GM12878 (cell line): ENCODE results near the gene HOATZ. TPM values are rescaled to one million over a fixed set of nuclear protein-coding genes. Genes with fewer than 3 reads are reported as not detected.

Experiments
- ATAC-seq: fragments of 200-7000 bp; cut with Tn5 transposase; 3 replicates; pipeline ENCODE4 v1.9.1; 2020; ENCODE audit warnings: mild to moderate bottlenecking, moderate library complexity
- BruUV-seq: library from RNA; stranded (reverse); fragments of 400-500 nt; replicated peaks from 2 replicates; lab custom pipeline; 2021; lab: Mats Ljungman, UMichigan
- CTCF ChIA-PET: fragments of 300-600 bp; sonication (Branson Sonifier 250); formaldehyde crosslinking; extraction: SDS; loops from one replicate; lab custom pipeline; 2021; ENCODE audit warnings: inconsistent platforms; lab: Yijun Ruan, JAX
- POLR2A ChIA-PET: fragments of 350-600 bp; formaldehyde crosslinking; extraction: SDS; loops from one replicate; lab custom pipeline; 2021; ENCODE audit warnings: inconsistent platforms; lab: Charles Lee
- RAD21 ChIA-PET: fragments of 300-600 bp; sonication (Branson Sonifier 250); formaldehyde crosslinking; loops from one replicate; lab custom pipeline; 2023; ENCODE audit warnings: antibody characterized with exemption; ENCODE audit not compliant: unreplicated experiment; lab: Charles Lee
- SMC1A ChIA-PET: fragments of 300-600 bp; sonication (Branson Sonifier 250); formaldehyde crosslinking; loops from one replicate; lab custom pipeline; 2023; ENCODE audit not compliant: unreplicated experiment, uncharacterized antibody; lab: Charles Lee
- DNase-seq: peaks from one replicate; pipeline ENCODE4 v3.0.0-alpha.2; 2011; ENCODE audit warnings: low read depth, low spot score
- FAIRE-seq: peaks from 3 replicates; lab custom pipeline; 2011; peaks lifted over from hg19 to GRCh38; lab: Jason Lieb, UNC
- H2AFZ ChIP-seq: 2 replicates; pipeline ENCODE4 v1.6.0; 2011; ENCODE audit warnings: low read depth, low read length, control low read depth; ENCODE audit not compliant: control insufficient read depth
- H3K27ac ChIP-seq: 2 replicates; pipeline ENCODE4 v1.5.1; 2011; ENCODE audit warnings: control low read depth; ENCODE audit not compliant: control insufficient read depth, insufficient read depth
- H3K27me3 ChIP-seq, 2 experiments: replicated peaks in 1 of 2; 2 replicates each; pipeline versions ENCODE4 v1.6.0 to v1.6.1; 2011; ENCODE audit warnings: low read length in 1 of 2; ENCODE audit not compliant: control insufficient read depth in 2 of 2, insufficient read depth in 2 of 2
- H3K36me3 ChIP-seq, 2 experiments: 2 replicates each; pipeline ENCODE4 v1.5.1; 2011; ENCODE audit warnings: low read length in 1 of 2; ENCODE audit not compliant: control insufficient read depth in 2 of 2, insufficient read depth in 2 of 2
- H3K4me1 ChIP-seq: 2 replicates; pipeline ENCODE4 v1.6.1; 2011; ENCODE audit warnings: mild to moderate bottlenecking, low read length, moderate library complexity, mixed read lengths; ENCODE audit not compliant: control insufficient read depth, insufficient read depth
- H3K4me2 ChIP-seq: 2 replicates; pipeline ENCODE4 v1.6.0; 2011; ENCODE audit warnings: control low read depth; ENCODE audit not compliant: control insufficient read depth, insufficient read depth
- H3K4me3 ChIP-seq: fragments of 200-600 bp; sonication (generic); 2 replicates; pipeline ENCODE4 v1.5.1; 2016
- H3K79me2 ChIP-seq: 2 replicates; pipeline ENCODE4 v1.6.0; 2011; ENCODE audit warnings: low read length; ENCODE audit not compliant: control insufficient read depth, insufficient read depth
- H3K9ac ChIP-seq: 2 replicates; pipeline ENCODE4 v1.8.0; 2011; ENCODE audit warnings: low read length, control low read depth, mixed read lengths; ENCODE audit not compliant: control insufficient read depth, insufficient read depth
- H3K9me3 ChIP-seq: replicated peaks from 3 replicates; pipeline ENCODE4 v1.5.1; 2011; ENCODE audit warnings: mild to moderate bottlenecking, low read length; ENCODE audit not compliant: control insufficient read depth, insufficient read depth
- H4K20me1 ChIP-seq: 2 replicates; pipeline ENCODE4 v1.6.0; 2011; ENCODE audit not compliant: control insufficient read depth, insufficient read depth
- CBFB ChIP-seq: IDR thresholded peaks from 2 replicates; pipeline ENCODE4 v1.6.1; 2016; ENCODE audit warnings: antibody characterized with exemption, low read depth
- CHD4 ChIP-seq: fragments of 200-600 bp; sonication (generic); IDR thresholded peaks from 2 replicates; pipeline ENCODE4 v1.6.1; 2016; ENCODE audit warnings: mild to moderate bottlenecking
- EZH2 ChIP-seq: IDR thresholded peaks from 2 replicates; pipeline ENCODE4 v1.6.1; 2012; ENCODE audit warnings: low read depth, mild to moderate bottlenecking, control low read depth, inconsistent platforms, low read length, borderline replicate concordance; ENCODE audit not compliant: control insufficient read depth
- KLF5 ChIP-seq: fragments of 450-650 bp; IDR thresholded peaks from 2 replicates; pipeline ENCODE4 v1.6.1; 2014; ENCODE audit warnings: mild to moderate bottlenecking; ENCODE audit not compliant: partially characterized antibody
- RB1 ChIP-seq: fragments of 450-650 bp; formaldehyde crosslinking; IDR thresholded peaks from 2 replicates; pipeline ENCODE4 v1.6.1; 2017; ENCODE audit warnings: mild to moderate bottlenecking, borderline replicate concordance
- RUNX3 ChIP-seq: IDR thresholded peaks from 2 replicates; pipeline ENCODE4 v1.6.1; 2012; ENCODE audit warnings: low read length, inconsistent platforms
- SIX5 ChIP-seq: IDR thresholded peaks from 2 replicates; pipeline ENCODE4 v1.6.1; 2011; ENCODE audit warnings: mild to moderate bottlenecking, low read depth, low read length, moderate library complexity; ENCODE audit not compliant: severe bottlenecking
- WGBS: methylation state at CpG from one replicate; pipeline ENCODE4 v1.1.6; 2016; ENCODE audit warnings: low lambda C conversion rate; ENCODE audit not compliant: insufficient replicate concordance, insufficient coverage; ENCODE audit errors: missing lambda C conversion rate; 5-methylcytosine and 5-hydroxymethylcytosine counted together
- in situ Hi-C: fragments of 300-500 bp; cut with MboI; formaldehyde crosslinking; loops from 9 replicates; pipeline ENCODE4 v1.14.3; 2018; ENCODE audit warnings: mixed read lengths
- intact Hi-C: fragments of 100-400 bp; cut with micrococcal nuclease; formaldehyde crosslinking; loops from one replicate; pipeline ENCODE4 v1.14.2; 2022; ENCODE audit not compliant: unreplicated experiment
- polyA plus RNA-seq, 11 experiments: library from polyadenylated mRNA; depleted of rRNA in 4 of 11; unstranded in 6 of 11; stranded (reverse) in 5 of 11; fragments of >200 nt; fragmentation: Nextera tagmentation in 4 of 11; fragmentation: Illumina TruSeq in 1 of 11; extraction: Ambion mirVana in 4 of 11; extraction: Trizol in 1 of 11; gene quantifications; 1 replicate in 1 of 11; 2 replicates in 10 of 11; pipeline versions ENCODE4 v1.2.1 to v1.2.3, GENCODE V29; 2011 to 2016; ENCODE audit warnings: inconsistent platforms in 2 of 11, missing spikeins in 2 of 11, low read depth in 1 of 11
- total RNA-seq, 4 experiments: library from RNA; depleted of rRNA in 3 of 4; stranded (reverse); fragments of >200 nt in 3 of 4; fragmentation: Illumina TruSeq in 1 of 4; extraction: Trizol in 1 of 4; gene quantifications; 2 replicates each; pipeline versions ENCODE4 v1.2.1 to v1.2.3, GENCODE V29; 2013 to 2021
- TF ChIP-seq, protein P1 (sequence below): fragments of 450-650 bp; IDR thresholded peaks from 2 replicates; pipeline ENCODE4 v1.6.1; 2018; ENCODE audit warnings: borderline replicate concordance, mild to moderate bottlenecking; ENCODE audit not compliant: partially characterized antibody
- TF ChIP-seq, protein P2 (sequence below): IDR thresholded peaks from 2 replicates; pipeline ENCODE4 v1.6.1; 2011; ENCODE audit warnings: borderline replicate concordance, low read depth, mild to moderate bottlenecking, moderate library complexity, mixed read lengths, low read length; ENCODE audit not compliant: insufficient read depth; ENCODE audit errors: extremely low read length
- TF ChIP-seq, protein P3 (sequence below): IDR thresholded peaks from 2 replicates; pipeline ENCODE4 v1.6.1; 2012; ENCODE audit warnings: low read depth, low read length, improper control_type of control experiment

HOATZ gene
- total and polyA plus RNA-seq, 10 of the 15 experiments (the other 5 are each of a cell fraction or from before 2014, with no cell fraction given) = 0.28 TPM; not detected in 9

DNA sequence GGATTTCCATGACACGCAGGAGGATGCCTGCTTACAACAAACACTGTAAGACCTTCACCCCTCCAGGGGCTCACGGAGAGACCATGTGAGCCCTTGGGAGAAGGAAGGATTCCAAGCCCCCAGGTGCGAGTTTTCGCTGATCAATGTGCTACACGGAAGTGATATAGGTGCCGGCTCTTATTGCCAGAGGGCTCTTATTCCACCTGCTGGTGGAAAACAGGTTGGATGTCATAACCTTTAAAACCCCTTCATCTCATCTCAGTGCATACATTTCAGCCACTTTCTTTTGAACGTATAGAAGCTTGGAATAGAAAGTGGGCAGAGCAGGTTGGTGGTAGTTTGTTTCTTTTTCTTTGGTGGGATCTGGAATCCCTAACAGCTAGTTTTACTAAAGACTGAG is 51.7 kb downstream of the HOATZ start:
- DNase-seq (no peak), ATAC-seq (no peak), FAIRE-seq (no peak)
- Histone ChIP-seq H3K4me1 (no peaks in the 10 kb centered on the region), H3K4me3 (no peak overlapping the region), H4K20me1 (no peaks in the 10 kb centered on the region), H3K4me2 (no peak overlapping the region), H3K9me3 (no peaks in the 10 kb centered on the region), H2AFZ (no peak overlapping the region), H3K9ac (no peak overlapping the region), H3K79me2 (no peaks in the 10 kb centered on the region), H3K36me3 (no peaks in the 10 kb centered on the region), H3K27ac (no peak overlapping the region), H3K27me3 (no peaks in the 10 kb centered on the region)
- 75% methylated on average over 7 of the region's 7 CpGs for WGBS
- no peak for TF ChIP-seq RUNX3
- TF ChIP-seq, protein P1, sequence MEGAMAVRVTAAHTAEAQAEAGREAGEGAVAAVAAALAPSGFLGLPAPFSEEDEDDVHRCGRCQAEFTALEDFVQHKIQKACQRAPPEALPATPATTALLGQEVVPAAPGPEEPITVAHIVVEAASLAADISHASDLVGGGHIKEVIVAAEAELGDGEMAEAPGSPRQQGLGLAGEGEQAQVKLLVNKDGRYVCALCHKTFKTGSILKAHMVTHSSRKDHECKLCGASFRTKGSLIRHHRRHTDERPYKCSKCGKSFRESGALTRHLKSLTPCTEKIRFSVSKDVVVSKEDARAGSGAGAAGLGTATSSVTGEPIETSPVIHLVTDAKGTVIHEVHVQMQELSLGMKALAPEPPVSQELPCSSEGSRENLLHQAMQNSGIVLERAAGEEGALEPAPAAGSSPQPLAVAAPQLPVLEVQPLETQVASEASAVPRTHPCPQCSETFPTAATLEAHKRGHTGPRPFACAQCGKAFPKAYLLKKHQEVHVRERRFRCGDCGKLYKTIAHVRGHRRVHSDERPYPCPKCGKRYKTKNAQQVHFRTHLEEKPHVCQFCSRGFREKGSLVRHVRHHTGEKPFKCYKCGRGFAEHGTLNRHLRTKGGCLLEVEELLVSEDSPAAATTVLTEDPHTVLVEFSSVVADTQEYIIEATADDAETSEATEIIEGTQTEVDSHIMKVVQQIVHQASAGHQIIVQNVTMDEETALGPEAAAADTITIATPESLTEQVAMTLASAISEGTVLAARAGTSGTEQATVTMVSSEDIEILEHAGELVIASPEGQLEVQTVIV = no peak
- intact Hi-C loops = loop anchor here (10.0 kb wide), 1 partner anchor 418 kb away; no protein-coding TSS in a partner anchor
- ChIA-PET SMC1A (interaction anchor here (0.9 to 2.1 kb wide), 10 partner anchors 12 to 276 kb away, joined by 3 to 8 read pairs (median 4); no protein-coding TSS in a partner anchor), CTCF (interaction anchor here (0.7 to 3.1 kb wide), 22 partner anchors 9 to 416 kb away, joined by 3 to 26 read pairs (median 4); partner anchors contain the start of genes ALG9 and PPP2R1B), RAD21 (interaction anchor here (0.7 to 1.8 kb wide), 5 partner anchors 21 to 267 kb away, joined by 3 to 8 read pairs (median 3); no protein-coding TSS in a partner anchor), POLR2A (no interaction called here)
- no TSS peak for BruUV-seq
- in situ Hi-C loops = no loop called here

DNA sequence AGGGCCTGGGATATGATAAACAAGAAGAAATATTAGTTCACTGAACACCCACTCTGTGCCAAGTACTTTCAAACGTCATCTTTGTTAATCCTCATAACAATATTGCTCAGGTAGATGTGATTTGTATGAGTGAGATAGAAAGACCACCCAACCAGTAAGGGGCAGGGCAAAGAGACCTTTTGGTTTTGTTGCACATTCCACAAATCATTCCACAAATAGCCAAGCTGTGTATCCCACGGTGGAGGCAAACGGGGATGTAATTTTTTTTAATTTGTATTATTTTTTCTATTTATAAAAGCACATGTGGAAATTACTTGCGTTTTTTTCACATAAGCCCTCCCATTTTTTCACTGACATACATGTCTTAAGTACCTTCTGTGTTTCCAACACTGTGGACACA is 54.9 kb downstream of the HOATZ start:
- ChIA-PET SMC1A (interaction anchor here (1.2 kb wide), 1 partner anchor 16 kb away, joined by 3 read pairs; no protein-coding TSS in a partner anchor), POLR2A (no interaction called here), CTCF (no interaction called here), RAD21 (no interaction called here)
- ATAC-seq (no peak), DNase-seq (no peak), FAIRE-seq (no peak)
- no peak overlapping the region for H3K9ac ChIP-seq
- H3K4me1 ChIP-seq = no peaks in the 10 kb centered on the region
- H2AFZ ChIP-seq = no peak overlapping the region
- 4% methylated on average over 4 of the region's 4 CpGs for WGBS
- BruUV-seq = no TSS peak
- H4K20me1 ChIP-seq = no peaks in the 10 kb centered on the region
- intact Hi-C loops = loop anchor here (10.0 kb wide), 1 partner anchor 415 kb away; no protein-coding TSS in a partner anchor
- in situ Hi-C loops = no loop called here
- H3K4me2 ChIP-seq = no peak overlapping the region
- no peaks in the 10 kb centered on the region for H3K79me2 ChIP-seq
- H3K4me3 ChIP-seq = no peak overlapping the region
- no peaks in the 10 kb centered on the region for H3K27me3 ChIP-seq
- no peaks in the 10 kb centered on the region for H3K9me3 ChIP-seq
- no peaks in the 10 kb centered on the region for H3K36me3 ChIP-seq
- no peak overlapping the region for H3K27ac ChIP-seq
- TF ChIP-seq CBFB = no peak
- TF ChIP-seq KLF5 = no peak
- no peak for TF ChIP-seq SIX5
- TF ChIP-seq, protein P2, sequence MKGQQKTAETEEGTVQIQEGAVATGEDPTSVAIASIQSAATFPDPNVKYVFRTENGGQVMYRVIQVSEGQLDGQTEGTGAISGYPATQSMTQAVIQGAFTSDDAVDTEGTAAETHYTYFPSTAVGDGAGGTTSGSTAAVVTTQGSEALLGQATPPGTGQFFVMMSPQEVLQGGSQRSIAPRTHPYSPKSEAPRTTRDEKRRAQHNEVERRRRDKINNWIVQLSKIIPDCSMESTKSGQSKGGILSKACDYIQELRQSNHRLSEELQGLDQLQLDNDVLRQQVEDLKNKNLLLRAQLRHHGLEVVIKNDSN = no peak
- no peak for TF ChIP-seq EZH2
- TF ChIP-seq RB1 = no peak
- TF ChIP-seq, protein P3, sequence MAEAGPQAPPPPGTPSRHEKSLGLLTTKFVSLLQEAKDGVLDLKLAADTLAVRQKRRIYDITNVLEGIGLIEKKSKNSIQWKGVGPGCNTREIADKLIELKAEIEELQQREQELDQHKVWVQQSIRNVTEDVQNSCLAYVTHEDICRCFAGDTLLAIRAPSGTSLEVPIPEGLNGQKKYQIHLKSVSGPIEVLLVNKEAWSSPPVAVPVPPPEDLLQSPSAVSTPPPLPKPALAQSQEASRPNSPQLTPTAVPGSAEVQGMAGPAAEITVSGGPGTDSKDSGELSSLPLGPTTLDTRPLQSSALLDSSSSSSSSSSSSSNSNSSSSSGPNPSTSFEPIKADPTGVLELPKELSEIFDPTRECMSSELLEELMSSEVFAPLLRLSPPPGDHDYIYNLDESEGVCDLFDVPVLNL = no peak
- TF ChIP-seq CHD4 = no peak
